ENCODE measurements around the gene AEBP1. TPM values are rescaled to one million over a fixed set of nuclear protein-coding genes. Genes with fewer than 3 reads are reported as not detected.

AEBP1 gene
- total and polyA plus RNA-seq, 9 of the 15 experiments (the other 6 are each of a cell fraction or from before 2014, with no cell fraction given) = 0.03 to 0.78 (median 0.30) TPM; not detected in 2

DNA sequence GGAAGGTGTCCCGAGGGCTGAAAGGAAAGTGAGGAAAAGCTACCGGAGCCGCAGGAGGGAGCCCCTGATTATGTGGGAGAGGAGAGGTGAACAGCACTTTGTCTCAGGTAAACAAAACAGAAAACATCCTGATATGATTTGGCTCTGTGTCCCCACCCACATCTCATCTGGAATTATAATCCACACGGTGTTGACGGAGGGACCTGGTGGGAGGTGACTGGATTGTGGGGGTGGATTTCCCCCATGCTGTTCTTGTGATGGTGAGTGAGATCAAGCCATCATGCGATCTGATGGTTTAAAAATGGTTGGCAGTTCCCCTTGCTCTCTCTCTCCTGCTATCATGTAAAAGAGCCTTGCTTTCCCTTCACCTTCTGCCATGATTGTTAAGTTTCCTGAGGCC is 16.2 kb downstream of the AEBP1 start:
- H3K79me2 ChIP-seq (ENCODE audit: control insufficient read depth, insufficient read depth, low read length) = peaks cover 48% of the 10 kb centered on the region
- H3K27ac ChIP-seq (ENCODE audit: extremely low read depth, low read depth, low read length) = no peak overlapping the region
- no peak overlapping the region for H2AFZ ChIP-seq (ENCODE audit: low read depth, low read length)
- ATAC-seq (no peak), FAIRE-seq (no peak), DNase-seq (ENCODE audit: extremely low read depth in 1 of 4, low spot score in 3 of 4) (no peak)
- intact Hi-C loops (cut with micrococcal nuclease) = no loop called here
- H3K27me3 ChIP-seq (ENCODE audit: control insufficient read depth in 2 of 2, insufficient read depth in 2 of 2, low read length in 2 of 2) = no peaks in the 10 kb centered on the region
- H3K36me3 ChIP-seq (ENCODE audit: control insufficient read depth, insufficient read depth, low read length) = peaks cover 70% of the 10 kb centered on the region
- 79% methylated on average over 6 of the region's 6 CpGs for WGBS (ENCODE audit: insufficient coverage, low coverage, missing lambda C conversion rate)
- H3K9me3 ChIP-seq (replicated peaks; ENCODE audit: control insufficient read depth, insufficient read depth, low read depth, low read length) = no peaks in the 10 kb centered on the region
- in situ Hi-C loops (cut with MboI) = no loop called here
- H3K4me2 ChIP-seq (ENCODE audit: insufficient read depth, low read length) = no peak overlapping the region
- TF ChIP-seq EGR1 (conservative IDR thresholded peaks at IDR 0.05) = peak; percentile 40; the same call in 1 of the 2 replicates
- no peak for TF ChIP-seq ZFPM2 (CRISPR knock-in tag; IDR thresholded peaks at IDR 0.05)
- peaks cover 14 to 37% of the 10 kb centered on the region in 2 experiments; a peak in 4 of 5 replicates for H3K4me1 ChIP-seq (replicated peaks in 1 of 2; ENCODE audit: control insufficient read depth in 2 of 2, insufficient read depth in 2 of 2, low read length in 2 of 2)
- ChIA-PET CTCF (ENCODE audit: low intra/inter-chr PET ratio) (no interaction called here), POLR2A (interaction anchor here (0.7 to 1.8 kb wide), 3 partner anchors 9 to 76 kb away, joined by 3 to 10 read pairs (median 3); partner anchors contain the start of genes DBNL and PGAM2)
- H4K20me1 ChIP-seq (replicated peaks; ENCODE audit: control insufficient read depth, insufficient read depth, low read length) = peaks cover 11% of the 10 kb centered on the region; the same call in 1 of the 2 replicates
- peaks cover 4% of the 10 kb centered on the region for H3K9me1 ChIP-seq (ENCODE audit: control insufficient read depth, insufficient read depth, low read length)
- H3K4me3 ChIP-seq = no peak overlapping the region
- BruUV-seq (replicated peaks) = no TSS peak
- H3K9ac ChIP-seq (ENCODE audit: insufficient read depth in 1 of 2, low read depth in 2 of 2, low read length in 2 of 2) = peak overlapping the region in 1 of 2 experiments; percentile 61; a peak in 1 of 4 replicates

- Histone ChIP-seq H3K4me1 (replicated peaks in 1 of 2; ENCODE audit: control insufficient read depth in 2 of 2, insufficient read depth in 2 of 2, low read length in 2 of 2) (peaks cover 14 to 27% of the 10 kb centered on the region in 2 experiments; a peak in 4 of 5 replicates), H2AFZ (ENCODE audit: low read depth, low read length) (no peak overlapping the region), H3K4me3 (peak overlapping the region; percentile 93; the same call in 1 of the 2 replicates), H3K79me2 (ENCODE audit: control insufficient read depth, insufficient read depth, low read length) (peaks cover 48% of the 10 kb centered on the region), H3K9me3 (replicated peaks; ENCODE audit: control insufficient read depth, insufficient read depth, low read depth, low read length) (no peaks in the 10 kb centered on the region), H4K20me1 (replicated peaks; ENCODE audit: control insufficient read depth, insufficient read depth, low read length) (peaks cover 7% of the 10 kb centered on the region; the same call in 1 of the 2 replicates), H3K9me1 (ENCODE audit: control insufficient read depth, insufficient read depth, low read length) (peaks cover 4% of the 10 kb centered on the region), H3K9ac (ENCODE audit: insufficient read depth in 1 of 2, low read depth in 2 of 2, low read length in 2 of 2) (peak overlapping the region; percentile 88 to 90), H3K36me3 (ENCODE audit: control insufficient read depth, insufficient read depth, low read length) (peaks cover 55% of the 10 kb centered on the region), H3K4me2 (ENCODE audit: insufficient read depth, low read length) (peak overlapping the region; percentile 91), H3K27me3 (ENCODE audit: control insufficient read depth in 2 of 2, insufficient read depth in 2 of 2, low read length in 2 of 2) (no peaks in the 10 kb centered on the region), H3K27ac (ENCODE audit: extremely low read depth, low read depth, low read length) (no peak overlapping the region; the same call in 2 of the 3 replicates)
- ATAC-seq (no peak), FAIRE-seq (no peak), DNase-seq (ENCODE audit: extremely low read depth in 1 of 4, low spot score in 3 of 4) (no peak)
- in situ Hi-C loops (cut with MboI) (no loop called here), intact Hi-C loops (cut with micrococcal nuclease) (no loop called here)
- BruUV-seq (replicated peaks) = no TSS peak
- ChIA-PET CTCF (ENCODE audit: low intra/inter-chr PET ratio) (no interaction called here), POLR2A (interaction anchor here (1.0 to 3.4 kb wide), 4 partner anchors 7 to 24 kb away, joined by 5 to 12 read pairs (median 5); no protein-coding TSS in a partner anchor)
- WGBS (ENCODE audit: insufficient coverage, low coverage, missing lambda C conversion rate) = 86% methylated on average over 12 of the region's 12 CpGs
- no peak for TF ChIP-seq PHF21A (IDR thresholded peaks at IDR 0.05; ENCODE audit: borderline replicate concordance, low read depth)
- no peak for TF ChIP-seq SMARCA4 (IDR thresholded peaks at IDR 0.05)
- no peak for TF ChIP-seq PCBP1 (IDR thresholded peaks at IDR 0.05; ENCODE audit: low read depth, low read length, poor library complexity, severe bottlenecking)
- TF ChIP-seq, protein P1, sequence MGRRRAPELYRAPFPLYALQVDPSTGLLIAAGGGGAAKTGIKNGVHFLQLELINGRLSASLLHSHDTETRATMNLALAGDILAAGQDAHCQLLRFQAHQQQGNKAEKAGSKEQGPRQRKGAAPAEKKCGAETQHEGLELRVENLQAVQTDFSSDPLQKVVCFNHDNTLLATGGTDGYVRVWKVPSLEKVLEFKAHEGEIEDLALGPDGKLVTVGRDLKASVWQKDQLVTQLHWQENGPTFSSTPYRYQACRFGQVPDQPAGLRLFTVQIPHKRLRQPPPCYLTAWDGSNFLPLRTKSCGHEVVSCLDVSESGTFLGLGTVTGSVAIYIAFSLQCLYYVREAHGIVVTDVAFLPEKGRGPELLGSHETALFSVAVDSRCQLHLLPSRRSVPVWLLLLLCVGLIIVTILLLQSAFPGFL (CRISPR knock-in tag; IDR thresholded peaks at IDR 0.05) = no peak
- TF ChIP-seq, protein P2, sequence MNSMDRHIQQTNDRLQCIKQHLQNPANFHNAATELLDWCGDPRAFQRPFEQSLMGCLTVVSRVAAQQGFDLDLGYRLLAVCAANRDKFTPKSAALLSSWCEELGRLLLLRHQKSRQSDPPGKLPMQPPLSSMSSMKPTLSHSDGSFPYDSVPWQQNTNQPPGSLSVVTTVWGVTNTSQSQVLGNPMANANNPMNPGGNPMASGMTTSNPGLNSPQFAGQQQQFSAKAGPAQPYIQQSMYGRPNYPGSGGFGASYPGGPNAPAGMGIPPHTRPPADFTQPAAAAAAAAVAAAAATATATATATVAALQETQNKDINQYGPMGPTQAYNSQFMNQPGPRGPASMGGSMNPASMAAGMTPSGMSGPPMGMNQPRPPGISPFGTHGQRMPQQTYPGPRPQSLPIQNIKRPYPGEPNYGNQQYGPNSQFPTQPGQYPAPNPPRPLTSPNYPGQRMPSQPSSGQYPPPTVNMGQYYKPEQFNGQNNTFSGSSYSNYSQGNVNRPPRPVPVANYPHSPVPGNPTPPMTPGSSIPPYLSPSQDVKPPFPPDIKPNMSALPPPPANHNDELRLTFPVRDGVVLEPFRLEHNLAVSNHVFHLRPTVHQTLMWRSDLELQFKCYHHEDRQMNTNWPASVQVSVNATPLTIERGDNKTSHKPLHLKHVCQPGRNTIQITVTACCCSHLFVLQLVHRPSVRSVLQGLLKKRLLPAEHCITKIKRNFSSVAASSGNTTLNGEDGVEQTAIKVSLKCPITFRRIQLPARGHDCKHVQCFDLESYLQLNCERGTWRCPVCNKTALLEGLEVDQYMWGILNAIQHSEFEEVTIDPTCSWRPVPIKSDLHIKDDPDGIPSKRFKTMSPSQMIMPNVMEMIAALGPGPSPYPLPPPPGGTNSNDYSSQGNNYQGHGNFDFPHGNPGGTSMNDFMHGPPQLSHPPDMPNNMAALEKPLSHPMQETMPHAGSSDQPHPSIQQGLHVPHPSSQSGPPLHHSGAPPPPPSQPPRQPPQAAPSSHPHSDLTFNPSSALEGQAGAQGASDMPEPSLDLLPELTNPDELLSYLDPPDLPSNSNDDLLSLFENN (IDR thresholded peaks at IDR 0.05; ENCODE audit: low read depth in 2 of 2, low read length in 2 of 2) = no peak
- TF ChIP-seq ZNF165 (CRISPR knock-in tag; IDR thresholded peaks at IDR 0.05; ENCODE audit: borderline replicate concordance) = no peak
- no peak for TF ChIP-seq IRF2 (CRISPR knock-in tag; IDR thresholded peaks at IDR 0.05)
- TF ChIP-seq RFX5 (IDR thresholded peaks at IDR 0.05; ENCODE audit: low read depth, low read length) = no peak
Measured at GRCh38 chr7:44121761-44122420, 17.7 kb downstream of the AEBP1 start.
